IPS-11a (cell line): ENCODE data around the gene VPS9D1.
"Not testable (repeated sequence)": the region's sequence is repeated elsewhere in the genome, so short reads cannot be mapped to it uniquely, and the experiment has no call there.

ENCODE experiments used
- H3K4me3 ChIP-seq: one replicate; pipeline ENCODE4 v1.5.1; 2013; ENCODE audit warnings: low read depth, low read length, control low read depth

The VPS9D1 gene

GRCh38 chr16:89695086-89695874 is 25.4 kb downstream of the VPS9D1 start:
- no peak overlapping the region for H3K4me3 ChIP-seq

DNA sequence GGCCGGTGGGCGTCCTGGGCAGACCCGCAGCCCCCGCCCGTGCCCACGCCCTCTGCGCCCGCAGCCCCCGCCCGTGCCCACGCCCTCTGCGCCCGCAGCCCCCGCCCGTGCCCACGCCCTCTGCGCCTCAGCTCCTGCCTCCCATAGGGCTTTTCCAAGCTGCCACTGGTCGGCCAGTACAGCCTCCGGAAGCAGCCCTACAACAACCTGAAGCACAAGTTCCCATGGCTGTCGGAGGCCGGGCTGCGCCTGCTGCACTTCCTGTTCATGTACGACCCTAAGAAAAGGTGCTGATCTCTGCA is 26.0 kb downstream of the VPS9D1 start:
- not testable (repeated sequence) for H3K4me3 ChIP-seq

- no peak overlapping the region for H3K4me3 ChIP-seq
Measured at GRCh38 chr16:89693931-89694783, 26.5 kb downstream of the VPS9D1 start.

- H3K4me3 ChIP-seq, result no peak overlapping the region
Measured at GRCh38 chr16:89693289-89693731, 27.4 kb downstream of the VPS9D1 start.

- no peak overlapping the region for H3K4me3 ChIP-seq
Measured at GRCh38 chr16:89691986-89692569, 28.6 kb downstream of the VPS9D1 start.

GRCh38 chr16:89691231-89691985 is 29.3 kb downstream of the VPS9D1 start:
- no peak overlapping the region for H3K4me3 ChIP-seq

DNA sequence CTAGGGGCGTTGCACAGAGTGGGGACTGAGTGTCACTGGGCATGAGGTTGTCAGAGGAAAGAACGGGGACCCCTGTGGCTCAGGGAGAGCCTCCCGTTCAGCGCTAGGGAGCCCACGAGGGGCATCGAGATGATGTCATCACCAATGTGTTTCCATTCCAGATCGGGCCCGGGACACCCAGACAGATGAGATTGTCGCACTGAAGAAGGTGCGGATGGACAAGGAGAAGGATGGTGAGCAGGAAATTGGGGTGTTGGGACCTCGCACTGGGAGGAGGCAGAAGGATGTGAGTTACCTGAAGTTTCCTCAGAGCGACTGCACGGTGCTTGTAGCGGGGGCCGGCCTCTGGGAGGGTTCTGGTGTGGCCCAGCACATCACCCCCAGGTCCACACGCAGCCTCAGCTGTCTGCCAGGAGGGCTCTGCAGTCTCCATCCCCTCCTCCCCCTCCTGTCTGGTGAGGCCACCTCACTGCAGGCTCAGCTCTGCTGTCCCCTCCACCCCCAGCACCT is 30.3 kb downstream of the VPS9D1 start:
- no peak overlapping the region for H3K4me3 ChIP-seq

DNA sequence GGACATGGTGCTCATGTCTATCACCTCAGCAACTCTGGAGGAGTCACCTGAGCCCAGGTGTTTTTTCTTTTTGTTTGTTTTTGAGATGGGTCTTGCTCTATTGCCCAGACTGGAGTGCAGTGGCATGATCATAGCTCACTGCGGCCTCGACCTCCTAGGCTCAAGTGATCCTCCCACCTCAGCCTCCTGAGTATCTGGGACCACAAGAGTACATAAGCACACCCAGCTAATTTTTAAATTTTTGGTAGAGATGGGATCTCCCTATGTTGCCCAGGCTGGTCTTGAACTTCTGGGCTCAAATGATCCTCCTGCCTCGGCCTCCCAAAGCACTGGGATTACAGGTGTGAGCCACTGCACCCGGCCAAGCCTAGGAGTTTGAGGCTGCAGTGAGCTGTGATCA is 31.1 kb downstream of the VPS9D1 start:
- not testable (repeated sequence) for H3K4me3 ChIP-seq

- H3K4me3 ChIP-seq, result no peak overlapping the region
Measured at GRCh38 chr16:89689142-89689541, 31.6 kb downstream of the VPS9D1 start.

- H3K4me3 ChIP-seq, result no peak overlapping the region
Measured at GRCh38 chr16:89688395-89688794, 32.3 kb downstream of the VPS9D1 start.

- H3K4me3 ChIP-seq, result peak overlapping the region; percentile 82
Measured at GRCh38 chr16:89687092-89687940, 33.4 kb downstream of the VPS9D1 start.

GRCh38 chr16:89686520-89687091 is 34.1 kb downstream of the VPS9D1 start, which contains the start of gene CDK10:
CDK10 (plus strand) TSS chr16:89686689; CDS start chr16:89686711, 22 bp downstream.
- H3K4me3 ChIP-seq, result peak within 1 kb of the TSS; percentile 82

DNA sequence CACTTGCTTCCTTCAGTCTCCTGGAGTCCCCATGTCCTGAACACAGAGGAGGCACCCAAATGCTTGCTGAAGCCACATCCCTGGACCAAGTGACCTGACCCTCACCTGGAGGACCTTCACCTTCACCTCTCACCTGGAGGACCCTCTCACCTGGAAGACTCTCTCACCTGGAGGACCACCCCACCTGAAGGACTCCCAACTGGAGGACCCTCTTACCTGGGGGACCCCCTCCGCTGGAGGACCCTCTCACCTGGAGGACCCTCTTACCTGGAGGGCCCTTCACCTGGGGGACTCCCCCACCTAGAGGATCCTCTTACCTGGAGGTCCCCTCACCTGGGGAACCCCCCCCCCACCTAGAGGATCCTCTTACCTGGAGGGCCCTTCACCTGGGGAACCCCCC is 34.8 kb downstream of the VPS9D1 start:
- H3K4me3 ChIP-seq, result no peak overlapping the region

- H3K4me3 ChIP-seq, result no peak overlapping the region
Measured at GRCh38 chr16:89678258-89678657, 42.4 kb downstream of the VPS9D1 start.

DNA sequence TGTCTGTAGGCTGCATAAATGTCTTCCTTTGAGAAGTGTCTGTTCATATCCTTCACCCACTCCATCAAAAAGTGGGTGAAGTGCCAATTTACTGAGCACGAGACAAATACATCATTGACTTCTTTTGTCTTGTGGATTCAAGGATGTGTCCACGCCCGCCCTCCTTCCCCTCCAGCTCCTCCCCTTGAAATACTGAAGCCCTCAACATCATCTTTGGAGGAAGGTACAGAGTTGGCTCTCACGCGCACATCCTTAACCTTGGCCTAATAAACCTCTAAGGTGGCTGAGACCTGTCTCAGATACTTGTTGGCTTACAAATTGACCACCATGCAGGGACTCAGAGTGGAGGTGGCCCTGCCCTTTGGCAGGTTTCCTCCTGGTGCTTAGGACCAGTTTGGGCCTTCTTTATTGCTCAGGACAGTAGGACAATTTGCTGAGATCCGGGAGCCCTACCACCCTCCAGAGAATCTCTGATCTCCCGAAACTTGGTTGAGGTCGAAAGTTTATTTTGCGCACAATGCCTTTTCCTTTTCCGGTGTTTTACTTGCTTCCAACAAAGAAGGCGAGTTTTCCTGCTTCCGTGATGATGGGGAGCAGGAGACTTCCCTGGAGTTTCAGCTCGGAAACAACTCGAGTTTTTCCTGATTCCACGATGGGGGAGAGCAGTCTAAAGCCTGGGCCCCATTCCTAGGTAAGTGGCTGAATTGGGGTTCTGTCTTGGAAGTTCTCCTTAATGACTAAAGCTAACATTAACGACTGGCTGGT is 48.3 kb downstream of the VPS9D1 start:
- no peak overlapping the region for H3K4me3 ChIP-seq

DNA sequence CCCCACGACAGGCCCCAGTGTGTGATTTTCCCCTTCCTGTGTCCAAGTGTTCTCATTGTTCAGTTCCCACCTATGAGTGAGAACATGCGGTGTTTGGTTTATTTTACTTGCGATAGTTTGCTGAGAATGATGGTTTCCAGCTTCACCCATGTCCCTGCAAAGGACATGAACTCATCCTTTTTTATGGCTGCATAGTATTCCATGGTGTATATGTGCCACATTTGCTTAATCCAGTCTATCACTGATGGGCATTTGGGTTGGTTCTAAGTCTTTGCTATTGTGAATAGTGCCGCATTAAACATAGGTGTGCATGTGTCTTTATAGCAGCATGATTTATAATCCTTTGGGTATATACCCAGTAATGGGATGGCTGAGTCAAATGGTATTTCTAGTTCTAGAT is 49.1 kb downstream of the VPS9D1 start:
- not testable (repeated sequence) for H3K4me3 ChIP-seq

- no peak overlapping the region for H3K4me3 ChIP-seq
Measured at GRCh38 chr16:89670496-89671431, 49.9 kb downstream of the VPS9D1 start.

DNA sequence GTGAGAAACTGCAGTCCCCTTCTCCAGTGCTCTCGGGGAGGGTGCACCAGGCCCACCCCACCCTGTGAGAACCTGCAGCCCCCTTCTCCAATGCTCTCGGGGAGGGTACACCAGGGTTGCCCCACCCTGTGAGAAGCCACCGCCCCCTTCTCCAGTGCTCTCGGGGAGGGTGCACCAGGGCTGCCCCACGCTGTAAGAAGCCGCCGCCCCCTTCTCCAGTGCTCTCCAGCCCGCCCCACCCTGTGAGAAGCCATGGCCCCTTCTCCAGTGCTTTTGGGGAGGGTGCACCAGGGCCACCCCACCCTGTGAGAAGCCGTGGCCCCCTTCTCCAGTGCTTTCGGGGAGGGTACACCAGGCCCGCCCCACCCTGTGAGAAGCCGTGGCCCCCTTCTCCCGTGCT is 50.9 kb downstream of the VPS9D1 start:
- no peak overlapping the region for H3K4me3 ChIP-seq
